NT2/D1 (cell line): ENCODE data around the gene MAML3.

Experiments
- YY1 ChIP-seq: IDR thresholded peaks from 2 replicates; pipeline ENCODE4 v1.6.1; 2011; ENCODE audit not compliant: insufficient read length, insufficient read depth
- ZNF274 ChIP-seq: IDR thresholded peaks from 2 replicates; pipeline ENCODE4 v1.6.1; 2011; ENCODE audit warnings: mild to moderate bottlenecking, low read depth, low read length

- TF ChIP-seq YY1 (no peak), ZNF274 (no peak)
Measured at GRCh38 chr4:139808381-139808807, 345.6 kb downstream of the MAML3 start.
